ENCODE measurements around the gene MRPL23. TPM values are rescaled to one million over a fixed set of nuclear protein-coding genes. Genes with fewer than 3 reads are reported as not detected.

MRPL23 gene
- total RNA-seq, 6 experiments from 2014 or later = 83.8 to 116 (median 110) TPM

GRCh38 chr11:1979607-1980006 lies 32.5 kb downstream of the MRPL23 start:
- no peak overlapping the region for H3K27ac Mint-ChIP-seq
- no peaks in the 10 kb centered on the region for H3K4me1 Mint-ChIP-seq (ENCODE audit: low read depth)
- TF ChIP-seq CTCF (IDR thresholded peaks at IDR 0.05) = no peak
- H3K36me3 Mint-ChIP-seq (ENCODE audit: low read depth) = no peaks in the 10 kb centered on the region
- no peaks in the 10 kb centered on the region for H3K9me3 Mint-ChIP-seq
- no peak overlapping the region for H3K4me3 Mint-ChIP-seq
- no peaks in the 10 kb centered on the region for H3K27me3 Mint-ChIP-seq (ENCODE audit: insufficient read depth)
- DNase-seq = no peak

- H3K4me3 Mint-ChIP-seq = no peak overlapping the region
- no peak for TF ChIP-seq CTCF (IDR thresholded peaks at IDR 0.05)
- no peaks in the 10 kb centered on the region for H3K36me3 Mint-ChIP-seq (ENCODE audit: low read depth)
- H3K4me1 Mint-ChIP-seq (ENCODE audit: low read depth) = no peaks in the 10 kb centered on the region
- no peak for DNase-seq
- H3K27me3 Mint-ChIP-seq (ENCODE audit: insufficient read depth) = no peaks in the 10 kb centered on the region
- H3K27ac Mint-ChIP-seq = no peak overlapping the region
- H3K9me3 Mint-ChIP-seq = no peaks in the 10 kb centered on the region
These were observed 35.9 kb downstream of the MRPL23 start for GRCh38 chr11:1982873-1983600.

GRCh38 chr11:1983601-1983961 lies 36.4 kb downstream of the MRPL23 start:
- no peak overlapping the region for H3K4me3 Mint-ChIP-seq
- no peaks in the 10 kb centered on the region for H3K9me3 Mint-ChIP-seq

GRCh38 chr11:1987024-1987423 lies 39.9 kb downstream of the MRPL23 start:
- Mint-ChIP-seq H3K9me3 (no peaks in the 10 kb centered on the region), H3K4me1 (ENCODE audit: low read depth) (no peaks in the 10 kb centered on the region), H3K4me3 (no peak overlapping the region), H3K36me3 (ENCODE audit: low read depth) (no peaks in the 10 kb centered on the region), H3K27ac (no peak overlapping the region), H3K27me3 (ENCODE audit: insufficient read depth) (peaks cover 1% of the 10 kb centered on the region; the same call in 1 of the 2 replicates)
- DNase-seq = no peak
- no peak for TF ChIP-seq CTCF (IDR thresholded peaks at IDR 0.05)

More at GRCh38 chr11:1983601-1983961, 36.4 kb downstream of the MRPL23 start:
- no peak overlapping the region for H3K27ac Mint-ChIP-seq
- TF ChIP-seq CTCF (IDR thresholded peaks at IDR 0.05) = no peak
- H3K27me3 Mint-ChIP-seq (ENCODE audit: insufficient read depth) = no peaks in the 10 kb centered on the region
- H3K36me3 Mint-ChIP-seq (ENCODE audit: low read depth) = no peaks in the 10 kb centered on the region
- no peak for DNase-seq
- no peaks in the 10 kb centered on the region for H3K4me1 Mint-ChIP-seq (ENCODE audit: low read depth)

- H3K9me3 Mint-ChIP-seq = no peaks in the 10 kb centered on the region
- H3K27ac Mint-ChIP-seq = no peak overlapping the region
- no peaks in the 10 kb centered on the region for H3K4me1 Mint-ChIP-seq (ENCODE audit: low read depth)
- H3K4me3 Mint-ChIP-seq = no peak overlapping the region
- no peak for TF ChIP-seq CTCF (IDR thresholded peaks at IDR 0.05)
- peaks cover 1% of the 10 kb centered on the region; the same call in 1 of the 2 replicates for H3K27me3 Mint-ChIP-seq (ENCODE audit: insufficient read depth)
- no peak for DNase-seq
- no peaks in the 10 kb centered on the region for H3K36me3 Mint-ChIP-seq (ENCODE audit: low read depth)
These were observed 41.0 kb downstream of the MRPL23 start for GRCh38 chr11:1988174-1988573.

Data from HFFc6 (cell line).